ENCODE results near the gene ACVR1. TPM values are rescaled to one million over a fixed set of nuclear protein-coding genes. Genes with fewer than 3 reads are reported as not detected.

The ACVR1 gene
- total and polyA plus RNA-seq, 9 of the 15 experiments (the other 6 are each of a cell fraction or from before 2014, with no cell fraction given): 3.8 to 14.3 (median 6.9) TPM

- Histone ChIP-seq H3K36me3 (ENCODE audit: control insufficient read depth, insufficient read depth, low read length) (peaks cover 19% of the 10 kb centered on the region), H3K27me3 (ENCODE audit: control insufficient read depth in 2 of 2, insufficient read depth in 2 of 2, low read length in 2 of 2) (no peaks in the 10 kb centered on the region), H3K4me3 (no peak overlapping the region), H4K20me1 (replicated peaks; ENCODE audit: control insufficient read depth, insufficient read depth, low read length) (no peaks in the 10 kb centered on the region), H3K4me1 (replicated peaks in 1 of 2; ENCODE audit: control insufficient read depth in 2 of 2, insufficient read depth in 2 of 2, low read length in 2 of 2) (no peaks in the 10 kb centered on the region), H3K79me2 (ENCODE audit: control insufficient read depth, insufficient read depth, low read length) (no peaks in the 10 kb centered on the region), H3K27ac (ENCODE audit: extremely low read depth, low read depth, low read length) (no peak overlapping the region), H3K9ac (ENCODE audit: insufficient read depth in 1 of 2, low read depth in 2 of 2, low read length in 2 of 2) (no peak overlapping the region), H3K4me2 (ENCODE audit: insufficient read depth, low read length) (no peak overlapping the region), H3K9me3 (replicated peaks; ENCODE audit: control insufficient read depth, insufficient read depth, low read depth, low read length) (no peaks in the 10 kb centered on the region), H3K9me1 (ENCODE audit: control insufficient read depth, insufficient read depth, low read length) (no peaks in the 10 kb centered on the region), H2AFZ (ENCODE audit: low read depth, low read length) (no peak overlapping the region)
- POLR2A ChIA-PET: no interaction called here
- in situ Hi-C loops (cut with MboI) (no loop called here), intact Hi-C loops (cut with micrococcal nuclease) (no loop called here)
- BruUV-seq (replicated peaks): no TSS peak
- ATAC-seq (no peak), DNase-seq (ENCODE audit: extremely low read depth in 1 of 4, low spot score in 3 of 4) (no peak), FAIRE-seq (no peak)
- CTCF ChIA-PET (ENCODE audit: low intra/inter-chr PET ratio): no interaction called here
- 51% methylated on average over 3 of the region's 3 CpGs for WGBS (ENCODE audit: insufficient coverage, low coverage, missing lambda C conversion rate)
- no peak for TF ChIP-seq RAD21 (CRISPR knock-in tag; conservative IDR thresholded peaks at IDR 0.05 in 1 of 2, IDR thresholded peaks at IDR 0.05 in 1 of 2)
- no peak for TF ChIP-seq EGR1 (conservative IDR thresholded peaks at IDR 0.05)
- no peak for TF ChIP-seq CEBPG (CRISPR knock-in tag; IDR thresholded peaks at IDR 0.05)
- peak in 1 of 2 experiments; percentile 57; a peak in 1 of 4 replicates for TF ChIP-seq CEBPG (tag; conservative IDR thresholded peaks at IDR 0.05 in 1 of 2, IDR thresholded peaks at IDR 0.05 in 1 of 2)
- TF ChIP-seq HNRNPL (IDR thresholded peaks at IDR 0.05; ENCODE audit: low read depth, low read length): no peak
- no peak for TF ChIP-seq ZBTB49 (CRISPR knock-in tag; IDR thresholded peaks at IDR 0.05; ENCODE audit: borderline replicate concordance)
- TF ChIP-seq CEBPB (tag; IDR thresholded peaks at IDR 0.05): peak; percentile 70
- TF ChIP-seq, protein P1, sequence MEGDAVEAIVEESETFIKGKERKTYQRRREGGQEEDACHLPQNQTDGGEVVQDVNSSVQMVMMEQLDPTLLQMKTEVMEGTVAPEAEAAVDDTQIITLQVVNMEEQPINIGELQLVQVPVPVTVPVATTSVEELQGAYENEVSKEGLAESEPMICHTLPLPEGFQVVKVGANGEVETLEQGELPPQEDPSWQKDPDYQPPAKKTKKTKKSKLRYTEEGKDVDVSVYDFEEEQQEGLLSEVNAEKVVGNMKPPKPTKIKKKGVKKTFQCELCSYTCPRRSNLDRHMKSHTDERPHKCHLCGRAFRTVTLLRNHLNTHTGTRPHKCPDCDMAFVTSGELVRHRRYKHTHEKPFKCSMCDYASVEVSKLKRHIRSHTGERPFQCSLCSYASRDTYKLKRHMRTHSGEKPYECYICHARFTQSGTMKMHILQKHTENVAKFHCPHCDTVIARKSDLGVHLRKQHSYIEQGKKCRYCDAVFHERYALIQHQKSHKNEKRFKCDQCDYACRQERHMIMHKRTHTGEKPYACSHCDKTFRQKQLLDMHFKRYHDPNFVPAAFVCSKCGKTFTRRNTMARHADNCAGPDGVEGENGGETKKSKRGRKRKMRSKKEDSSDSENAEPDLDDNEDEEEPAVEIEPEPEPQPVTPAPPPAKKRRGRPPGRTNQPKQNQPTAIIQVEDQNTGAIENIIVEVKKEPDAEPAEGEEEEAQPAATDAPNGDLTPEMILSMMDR (IDR thresholded peaks at IDR 0.05 in 2 of 3, conservative IDR thresholded peaks at IDR 0.05 in 1 of 3; ENCODE audit: insufficient read depth in 2 of 3, low read depth in 1 of 3, low read length in 3 of 3): no peak
- no peak for TF ChIP-seq ILF3 (IDR thresholded peaks at IDR 0.05; ENCODE audit: borderline replicate concordance)
Observed at GRCh38 chr2:157732596-157732995, 143.5 kb downstream of the ACVR1 start.

Measured in K562 (cell line).